Endothelial cell of coronary artery (primary cell): ENCODE measurements around the gene TPMT. TPM values are rescaled to one million over a fixed set of nuclear protein-coding genes. Genes with fewer than 3 reads are reported as not detected.

ENCODE experiments used
- total RNA-seq: library from RNA; depleted of rRNA; stranded (reverse); fragments of >200 nt; gene quantifications from 2 replicates; pipeline ENCODE4 v1.2.3, GENCODE V29; 2014

TPMT gene
- total RNA-seq: 9.4 and 12.6 TPM in 2 replicates

DNA sequence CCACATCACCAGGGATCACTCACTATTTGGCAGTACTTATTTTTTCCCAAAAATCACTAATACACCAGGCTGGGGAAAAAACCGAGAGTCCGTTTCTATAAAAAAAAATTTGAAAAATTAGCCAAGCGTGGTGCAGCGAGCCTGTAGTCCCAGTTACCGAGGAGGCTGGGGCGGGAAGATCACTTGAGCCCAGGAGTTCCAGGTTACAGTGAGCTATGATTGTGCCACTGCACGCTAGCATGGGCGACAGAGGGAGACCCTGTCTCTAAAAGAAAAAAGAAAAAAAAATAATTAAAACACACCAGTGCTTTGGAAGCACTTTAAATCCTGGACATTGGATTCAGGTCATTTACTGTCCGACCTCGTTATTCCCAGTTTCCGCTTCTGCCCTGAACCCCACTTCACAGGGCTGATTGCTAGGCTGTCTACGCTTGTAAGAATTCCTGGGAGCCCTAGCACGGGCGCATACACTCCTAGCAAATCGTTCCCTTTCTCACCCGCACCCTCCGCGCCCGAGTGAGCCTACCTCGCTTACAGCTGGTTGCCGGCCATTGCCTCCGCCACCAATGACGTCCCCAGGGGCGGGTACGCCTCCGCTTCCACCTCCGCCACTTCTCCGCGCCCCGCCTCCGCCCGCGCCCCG lies at the start of gene TPMT:
Gene TPMT (minus strand): TSS at position 571 of the 643 bp plus-strand sequence. CDS start 5,950 bp downstream, outside the sequence.

DNA sequence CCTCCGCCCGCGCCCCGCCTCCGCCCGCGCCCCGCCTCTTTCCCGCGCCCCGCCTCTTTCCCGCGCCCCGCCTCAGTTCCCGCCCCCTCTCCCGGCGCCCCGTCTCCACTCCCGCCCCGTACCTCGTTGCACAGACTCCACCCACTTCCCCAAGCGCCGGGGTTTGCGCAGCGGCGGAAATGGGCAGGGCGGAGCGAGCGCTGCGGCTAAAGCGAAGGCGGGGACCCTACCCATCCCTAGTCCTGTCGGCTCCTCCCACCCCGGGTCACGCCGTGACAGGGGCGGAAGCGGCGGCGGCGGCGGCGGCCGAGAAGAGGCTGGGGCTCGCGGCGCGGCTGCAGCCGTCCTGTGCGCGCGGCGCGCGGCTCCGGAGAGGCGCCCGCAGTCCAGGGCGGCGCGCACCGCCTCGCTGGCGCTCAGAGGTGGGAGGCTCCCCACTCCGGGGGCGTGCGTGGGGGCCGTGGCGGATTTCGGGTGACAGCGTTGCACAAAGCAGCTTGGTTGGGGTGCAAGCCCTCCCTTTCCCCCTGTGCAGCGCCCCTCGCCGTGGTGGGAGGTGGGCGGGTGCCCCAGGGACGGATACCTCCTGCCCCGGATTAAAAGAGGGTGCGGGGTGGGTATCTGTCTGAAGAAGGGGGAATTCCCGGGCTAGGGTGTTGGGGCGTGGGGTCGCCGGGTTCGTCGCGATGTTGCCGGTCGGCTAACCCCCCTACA lies 430 bp upstream of the TPMT start, which contains the start of gene KDM1B:
Gene KDM1B (plus strand): TSS at position 273 of the 714 bp plus-strand sequence. CDS start 4,474 bp downstream, outside the sequence.

DNA sequence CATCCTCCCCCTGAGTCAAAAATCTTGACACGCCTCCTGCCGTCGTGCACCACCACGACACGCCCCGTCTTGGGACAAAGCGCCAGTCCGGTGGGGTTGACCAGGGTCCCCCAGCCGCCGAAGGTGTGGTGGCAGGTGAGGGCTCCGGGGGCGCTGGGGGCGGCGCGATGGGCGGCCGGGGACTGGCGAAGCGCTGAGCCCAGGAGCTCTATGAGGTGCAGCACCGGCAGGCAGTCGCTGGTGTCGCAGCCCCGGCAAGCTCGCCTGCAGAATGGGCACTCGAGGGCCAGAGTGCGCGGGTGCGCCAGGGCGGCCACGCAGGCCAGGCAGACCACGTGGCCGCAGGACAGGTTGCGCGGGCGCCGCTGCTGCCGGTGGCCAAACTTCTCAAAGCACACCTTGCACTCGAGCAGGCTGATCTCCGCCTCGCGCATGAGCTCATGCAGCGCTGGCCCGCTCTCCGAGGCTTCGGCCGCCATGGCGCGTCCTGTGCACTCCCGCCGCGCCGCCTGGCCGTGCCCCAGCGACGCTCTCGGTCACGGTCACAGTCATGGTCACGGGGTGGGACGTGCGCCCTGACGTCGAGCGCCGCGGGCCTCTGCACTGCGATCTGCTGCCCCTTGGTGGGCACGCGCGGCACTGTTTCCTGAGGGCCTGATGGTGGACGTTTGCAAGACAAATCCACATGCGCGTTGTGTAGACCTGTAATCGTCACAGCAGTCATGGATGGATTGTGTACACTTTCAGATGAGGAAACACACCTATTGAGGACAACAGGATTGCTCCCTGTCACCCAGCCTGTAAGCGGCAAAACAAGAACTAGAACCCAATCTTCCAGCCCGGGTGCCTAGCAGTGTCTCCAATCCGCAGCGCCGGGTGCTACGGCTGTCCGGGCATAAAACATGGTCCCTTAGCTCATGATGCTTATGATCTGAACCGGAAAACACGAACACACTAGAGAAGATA lies 32.5 kb downstream of the TPMT start, which contains the start of gene NHLRC1:
Gene NHLRC1 (minus strand): TSS at position 550 of the 966 bp plus-strand sequence. CDS start 71 bp downstream, at position 479.

Other genes with a start within 250 kb of the TPMT start
- gene KIF13A, start 167.4 kb downstream of the TPMT start, total RNA-seq: 41.6 and 43.4 TPM in 2 replicates
- gene NHLRC1, start 32.4 kb downstream of the TPMT start, total RNA-seq: 0.99 and 1.4 TPM in 2 replicates
- 7.4 and 9.2 TPM in 2 replicates for gene KDM1B, start 345 bp upstream of the TPMT start, total RNA-seq
- gene DEK, start 109.5 kb upstream of the TPMT start, total RNA-seq: 95.9 and 108 TPM in 2 replicates
- 97.6 and 118 TPM in 2 replicates for gene RNF144B, start 232.3 kb upstream of the TPMT start, total RNA-seq